ENCODE measurements around the gene THUMPD3.

The THUMPD3 gene

DNA sequence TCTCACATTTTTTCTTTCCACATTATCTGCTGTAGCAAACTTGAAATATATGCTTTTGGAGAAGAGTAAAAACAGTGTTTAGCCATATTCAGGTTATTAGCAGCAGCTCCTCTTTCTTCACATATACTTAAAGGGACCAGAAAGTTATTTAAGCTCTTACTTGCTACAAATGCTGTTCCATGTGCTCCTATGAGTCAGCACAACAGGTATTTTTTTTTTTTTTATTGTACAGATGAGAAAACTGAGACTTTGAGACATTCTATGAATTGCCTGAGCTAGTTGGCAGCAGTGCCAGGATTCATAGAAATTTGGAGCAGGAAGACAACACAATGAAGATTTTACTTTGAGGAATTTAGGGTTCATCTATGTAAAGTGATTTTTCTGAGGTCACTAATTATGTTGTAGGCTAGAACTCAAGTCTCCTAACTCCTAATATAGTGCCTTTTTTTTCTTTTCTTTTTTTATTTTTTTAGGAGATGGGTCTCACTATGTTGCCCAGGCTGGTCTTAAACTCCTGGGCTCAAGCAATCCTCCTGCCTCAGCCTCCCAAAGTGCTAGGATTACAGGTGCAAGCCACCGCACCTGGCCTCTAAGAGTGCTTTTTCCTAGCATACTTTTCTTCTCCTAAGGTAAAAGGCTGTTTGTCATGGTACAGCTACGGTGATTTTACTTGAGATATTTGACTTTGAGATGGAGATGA is 58.1 kb downstream of the THUMPD3 start:
- TF ChIP-seq CTCF (IDR thresholded peaks at IDR 0.05): no peak
- peaks cover 19% of the 10 kb centered on the region for H3K4me1 Mint-ChIP-seq
- peak overlapping the region; percentile 49 for H3K27ac Mint-ChIP-seq
- H3K27me3 Mint-ChIP-seq (ENCODE audit: low read depth, poor library complexity): no peaks in the 10 kb centered on the region
- peaks cover 46% of the 10 kb centered on the region for H3K36me3 Mint-ChIP-seq (ENCODE audit: low read depth)
- H3K4me3 Mint-ChIP-seq: no peak overlapping the region
- no peak for DNase-seq
- peaks cover 4% of the 10 kb centered on the region for H3K9me3 Mint-ChIP-seq

DNA sequence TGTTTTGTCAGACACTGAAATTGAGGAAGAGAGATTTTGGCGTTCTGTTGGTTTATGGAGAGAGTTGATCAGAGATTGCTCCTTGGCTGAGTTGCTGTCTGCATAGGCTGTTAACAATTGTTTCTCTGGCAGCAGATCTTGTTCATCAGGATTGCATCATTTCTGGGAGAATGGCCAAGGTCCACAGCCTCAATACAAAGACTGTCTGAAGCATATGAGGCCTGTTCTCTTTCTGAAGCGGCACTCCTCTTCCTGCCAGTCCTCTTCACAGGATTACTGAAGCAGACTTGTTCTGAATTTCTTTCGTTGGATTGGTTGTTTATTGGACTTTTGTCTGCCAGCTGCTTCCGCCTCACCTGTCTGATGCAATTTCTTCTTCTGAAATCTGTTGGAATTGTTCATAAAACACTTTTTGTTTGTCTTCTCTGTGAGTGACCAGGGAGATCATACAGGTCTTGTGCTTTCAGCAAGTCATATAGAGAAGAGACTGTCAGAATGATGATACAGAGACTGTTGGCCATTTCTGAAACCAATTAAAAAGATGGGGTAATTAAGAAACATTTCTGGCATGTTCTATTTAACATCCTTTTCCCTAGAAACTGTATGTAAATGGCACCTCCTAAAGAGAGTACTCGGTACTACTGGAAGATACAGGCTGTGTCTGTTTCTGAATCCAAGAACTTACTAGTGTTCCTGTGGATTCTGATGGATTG is 60.0 kb downstream of the THUMPD3 start:
- no peak for DNase-seq
- Mint-ChIP-seq H3K36me3 (ENCODE audit: low read depth) (peaks cover 41% of the 10 kb centered on the region), H3K9me3 (no peaks in the 10 kb centered on the region), H3K4me3 (peak overlapping the region; percentile 41), H3K27ac (peak overlapping the region; percentile 95), H3K4me1 (peaks cover 19% of the 10 kb centered on the region), H3K27me3 (ENCODE audit: low read depth, poor library complexity) (no peaks in the 10 kb centered on the region)
- TF ChIP-seq CTCF (IDR thresholded peaks at IDR 0.05): peak; percentile 46

- no peak overlapping the region for H3K27ac Mint-ChIP-seq
- no peaks in the 10 kb centered on the region for H3K9me3 Mint-ChIP-seq
- no peak for TF ChIP-seq CTCF (IDR thresholded peaks at IDR 0.05)
- DNase-seq: no peak
- no peaks in the 10 kb centered on the region for H3K4me1 Mint-ChIP-seq
- H3K27me3 Mint-ChIP-seq (ENCODE audit: low read depth, poor library complexity): no peaks in the 10 kb centered on the region
- no peak overlapping the region for H3K4me3 Mint-ChIP-seq
- peaks cover 68% of the 10 kb centered on the region for H3K36me3 Mint-ChIP-seq (ENCODE audit: low read depth)
These were observed 65.6 kb downstream of the THUMPD3 start for GRCh38 chr3:9428411-9428810.

DNA sequence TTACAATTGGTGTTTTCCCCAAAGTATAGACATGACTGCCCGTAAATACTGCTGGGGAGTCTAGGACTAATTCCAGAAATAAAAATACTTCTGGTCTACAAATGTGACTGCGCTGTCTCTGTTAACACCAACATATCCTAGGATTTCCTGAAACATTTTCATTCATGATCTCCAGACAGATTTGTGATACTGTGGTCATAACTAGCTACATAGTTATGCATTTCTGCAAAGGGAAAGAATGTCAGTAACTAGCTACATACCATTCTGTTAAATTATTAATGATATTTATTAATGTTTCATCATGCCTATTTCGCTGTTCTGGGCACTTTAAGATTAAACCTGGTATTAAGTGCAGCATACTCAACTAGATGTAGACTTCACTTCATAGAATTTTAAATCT is 67.9 kb downstream of the THUMPD3 start:
- no peaks in the 10 kb centered on the region for H3K4me1 Mint-ChIP-seq
- H3K36me3 Mint-ChIP-seq (ENCODE audit: low read depth): peaks cover 83% of the 10 kb centered on the region
- H3K27me3 Mint-ChIP-seq (ENCODE audit: low read depth, poor library complexity): no peaks in the 10 kb centered on the region
- no peaks in the 10 kb centered on the region for H3K9me3 Mint-ChIP-seq
- no peak overlapping the region for H3K4me3 Mint-ChIP-seq
- no peak for DNase-seq
- no peak overlapping the region for H3K27ac Mint-ChIP-seq
- TF ChIP-seq CTCF (IDR thresholded peaks at IDR 0.05): no peak

DNA sequence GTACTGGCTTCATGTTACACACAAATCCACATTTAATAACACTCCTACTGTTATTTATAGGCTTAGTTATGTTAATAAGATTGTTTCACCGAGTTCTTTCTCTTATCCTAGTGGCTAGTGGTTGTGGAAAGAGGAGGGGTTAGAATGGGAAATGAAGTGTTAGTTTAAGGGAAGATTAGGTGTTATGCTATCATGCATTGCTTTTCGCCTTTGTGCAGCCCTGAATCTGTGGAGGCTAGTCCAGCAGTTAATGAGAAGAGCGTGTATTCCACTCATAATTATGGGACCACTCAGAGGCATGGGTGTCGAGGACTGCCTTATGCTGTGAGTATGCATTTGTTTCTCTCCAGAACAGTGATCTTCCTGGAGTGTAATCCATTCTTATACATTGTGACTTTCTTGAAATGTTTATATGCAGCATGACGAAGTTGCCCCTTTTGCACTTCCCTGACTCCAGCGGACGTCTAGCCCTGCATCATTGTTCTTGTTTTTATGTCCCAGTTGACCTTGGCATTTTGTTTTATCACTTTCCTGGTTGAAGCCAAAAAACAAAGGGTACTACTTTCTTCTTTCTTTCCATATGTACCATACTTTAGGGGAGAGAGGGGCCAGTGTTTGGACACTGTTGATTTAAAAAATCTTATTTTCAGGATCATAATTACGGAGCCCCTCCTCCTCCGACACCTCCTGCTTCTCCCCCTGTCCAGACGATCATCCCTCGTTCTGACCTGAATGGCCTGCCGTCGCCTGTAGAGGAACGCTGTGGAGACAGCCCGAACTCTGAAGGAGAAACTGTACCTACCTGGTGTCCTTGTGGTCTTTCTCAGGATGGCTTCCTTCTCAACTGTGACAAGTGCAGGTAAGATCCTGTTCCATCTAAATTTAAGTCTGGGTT is 71.0 kb downstream of the THUMPD3 start:
- Mint-ChIP-seq H3K9me3 (no peaks in the 10 kb centered on the region), H3K36me3 (ENCODE audit: low read depth) (peaks cover 75% of the 10 kb centered on the region), H3K4me1 (no peaks in the 10 kb centered on the region), H3K27me3 (ENCODE audit: low read depth, poor library complexity) (no peaks in the 10 kb centered on the region), H3K27ac (peak overlapping the region; percentile 62), H3K4me3 (no peak overlapping the region)
- TF ChIP-seq CTCF (IDR thresholded peaks at IDR 0.05): no peak
- no peak for DNase-seq
